D341Med (cell line): Measurements from ENCODE around the gene CCDC149.
A peak's percentile ranks its signal among the peaks of the same experiment; 100 is the strongest.

Experiments used
- DNase-seq: peaks from one replicate; pipeline ENCODE4 v3.0.0; 2012; ENCODE audit warnings: low spot score

Gene CCDC149

GRCh38 chr4:24777536-24778463 is 135.0 kb downstream of the CCDC149 start:
- no peak for DNase-seq

GRCh38 chr4:24775750-24776149 is 137.1 kb downstream of the CCDC149 start:
- no peak for DNase-seq

GRCh38 chr4:24775032-24775605 is 137.7 kb downstream of the CCDC149 start:
- no peak for DNase-seq

- DNase-seq: no peak
Measured at GRCh38 chr4:24774452-24774851, 138.4 kb downstream of the CCDC149 start.

GRCh38 chr4:24772952-24773351 is 139.9 kb downstream of the CCDC149 start:
- DNase-seq: no peak

GRCh38 chr4:24772061-24772705 is 140.7 kb downstream of the CCDC149 start:
- no peak for DNase-seq

- DNase-seq: no peak
Measured at GRCh38 chr4:24771241-24771640, 141.6 kb downstream of the CCDC149 start.

- no peak for DNase-seq
Measured at GRCh38 chr4:24770667-24771066, 142.2 kb downstream of the CCDC149 start.

GRCh38 chr4:24770032-24770584 is 142.7 kb downstream of the CCDC149 start:
- no peak for DNase-seq

GRCh38 chr4:24769571-24769970 is 143.3 kb downstream of the CCDC149 start:
- DNase-seq: no peak

GRCh38 chr4:24768604-24769003 is 144.2 kb downstream of the CCDC149 start:
- no peak for DNase-seq

GRCh38 chr4:24768006-24768405 is 144.8 kb downstream of the CCDC149 start:
- DNase-seq: no peak

- no peak for DNase-seq
Measured at GRCh38 chr4:24765376-24765988, 147.4 kb downstream of the CCDC149 start.

- no peak for DNase-seq
Measured at GRCh38 chr4:24764345-24764744, 148.5 kb downstream of the CCDC149 start.

GRCh38 chr4:24763631-24764297 is 149.1 kb downstream of the CCDC149 start:
- DNase-seq: peak; percentile 51
